GM23248 (cell line): ENCODE data around the gene RBM15. TPM values are rescaled to one million over a fixed set of nuclear protein-coding genes. Genes with fewer than 3 reads are reported as not detected.

Experiments
- DNase-seq: peaks from one replicate; pipeline ENCODE4 v3.0.0-alpha.2; 2015
- H2AFZ ChIP-seq: fragments of 200-600 bp; sonication (generic); 2 replicates; pipeline ENCODE4 v1.6.1; 2016; ENCODE audit warnings: antibody characterized with exemption
- H3F3A ChIP-seq: fragments of 200-600 bp; sonication (generic); 2 replicates; pipeline ENCODE4 v1.6.1; 2016; ENCODE audit warnings: mild to moderate bottlenecking, antibody characterized with exemption, mixed run types; ENCODE audit not compliant: insufficient read depth
- H3K27ac ChIP-seq: fragments of 200-600 bp; sonication (generic); 2 replicates; pipeline ENCODE4 v1.5.1; 2016; ENCODE audit warnings: mild to moderate bottlenecking
- H3K27me3 ChIP-seq: fragments of 200-600 bp; sonication (generic); replicated peaks from 2 replicates; pipeline ENCODE4 v1.6.1; 2016; ENCODE audit warnings: mild to moderate bottlenecking; ENCODE audit not compliant: insufficient read depth
- H3K36me3 ChIP-seq: fragments of 200-600 bp; sonication (generic); 2 replicates; pipeline ENCODE4 v1.6.1; 2016; ENCODE audit warnings: low read depth, mild to moderate bottlenecking
- H3K4me1 ChIP-seq: fragments of 200-600 bp; sonication (generic); 2 replicates; pipeline ENCODE4 v1.6.1; 2016; ENCODE audit warnings: mild to moderate bottlenecking; ENCODE audit not compliant: insufficient read depth
- H3K4me2 ChIP-seq: fragments of 200-600 bp; sonication (generic); one replicate; pipeline ENCODE4 v1.6.1; 2016; ENCODE audit warnings: mild to moderate bottlenecking; ENCODE audit not compliant: unreplicated experiment
- H3K4me3 ChIP-seq: fragments of 200-600 bp; sonication (generic); 2 replicates; pipeline ENCODE4 v1.5.1; 2016; ENCODE audit warnings: mild to moderate bottlenecking
- H3K79me2 ChIP-seq: fragments of 200-600 bp; sonication (generic); 2 replicates; pipeline ENCODE4 v1.6.1; 2016; ENCODE audit warnings: mild to moderate bottlenecking; ENCODE audit not compliant: insufficient read depth
- H3K9ac ChIP-seq: fragments of 200-600 bp; sonication (generic); 2 replicates; pipeline ENCODE4 v1.6.1; 2016; ENCODE audit warnings: mild to moderate bottlenecking
- H3K9me2 ChIP-seq: fragments of 200-600 bp; sonication (generic); 2 replicates; pipeline ENCODE4 v1.6.1; 2016; ENCODE audit warnings: mixed run types, mild to moderate bottlenecking, moderate library complexity; ENCODE audit not compliant: insufficient read depth
- H3K9me3 ChIP-seq: fragments of 200-600 bp; sonication (generic); one replicate; pipeline ENCODE4 v1.6.1; 2017; ENCODE audit warnings: low read depth
- H4K20me1 ChIP-seq: fragments of 200-600 bp; sonication (generic); 2 replicates; pipeline ENCODE4 v1.6.0; 2016; ENCODE audit not compliant: insufficient read depth
- EZH2 ChIP-seq: fragments of 200-600 bp; sonication (generic); IDR thresholded peaks from 2 replicates; pipeline ENCODE4 v1.6.1; 2018; ENCODE audit warnings: antibody characterized with exemption, mild to moderate bottlenecking; ENCODE audit not compliant: insufficient read depth, poor library complexity, severe bottlenecking
- EZH2phosphoT487 ChIP-seq: fragments of 200-600 bp; sonication (generic); IDR thresholded peaks from 2 replicates; pipeline ENCODE4 v1.6.1; 2018; ENCODE audit warnings: antibody characterized with exemption, moderate library complexity, mild to moderate bottlenecking, low read depth; ENCODE audit not compliant: insufficient read depth
- WGBS, 2 experiments: methylation state at CpG; one replicate each; pipeline ENCODE4 v1.1.6; 2015 to 2017; ENCODE audit warnings: low lambda C conversion rate in 2 of 2, low coverage in 1 of 2; ENCODE audit errors: missing lambda C conversion rate in 2 of 2; 5-methylcytosine and 5-hydroxymethylcytosine counted together
- in situ Hi-C: fragments of 300-500 bp; cut with MboI; formaldehyde crosslinking; loops from 2 replicates; pipeline ENCODE4 v1.15.0; 2020
- polyA plus RNA-seq: library from polyadenylated mRNA; unstranded; fragments of >200 nt; fragmentation: Nextera tagmentation; extraction: Ambion mirVana; gene quantifications from 2 replicates; pipeline ENCODE4 v1.2.1, GENCODE V29; 2016
- total RNA-seq: library from RNA; depleted of rRNA; stranded (reverse); fragments of >200 nt; shearing (Covaris generic); gene quantifications from 2 replicates; pipeline ENCODE4 v1.2.3, GENCODE V29; 2014; rRNA removed

The RBM15 gene, protein sequence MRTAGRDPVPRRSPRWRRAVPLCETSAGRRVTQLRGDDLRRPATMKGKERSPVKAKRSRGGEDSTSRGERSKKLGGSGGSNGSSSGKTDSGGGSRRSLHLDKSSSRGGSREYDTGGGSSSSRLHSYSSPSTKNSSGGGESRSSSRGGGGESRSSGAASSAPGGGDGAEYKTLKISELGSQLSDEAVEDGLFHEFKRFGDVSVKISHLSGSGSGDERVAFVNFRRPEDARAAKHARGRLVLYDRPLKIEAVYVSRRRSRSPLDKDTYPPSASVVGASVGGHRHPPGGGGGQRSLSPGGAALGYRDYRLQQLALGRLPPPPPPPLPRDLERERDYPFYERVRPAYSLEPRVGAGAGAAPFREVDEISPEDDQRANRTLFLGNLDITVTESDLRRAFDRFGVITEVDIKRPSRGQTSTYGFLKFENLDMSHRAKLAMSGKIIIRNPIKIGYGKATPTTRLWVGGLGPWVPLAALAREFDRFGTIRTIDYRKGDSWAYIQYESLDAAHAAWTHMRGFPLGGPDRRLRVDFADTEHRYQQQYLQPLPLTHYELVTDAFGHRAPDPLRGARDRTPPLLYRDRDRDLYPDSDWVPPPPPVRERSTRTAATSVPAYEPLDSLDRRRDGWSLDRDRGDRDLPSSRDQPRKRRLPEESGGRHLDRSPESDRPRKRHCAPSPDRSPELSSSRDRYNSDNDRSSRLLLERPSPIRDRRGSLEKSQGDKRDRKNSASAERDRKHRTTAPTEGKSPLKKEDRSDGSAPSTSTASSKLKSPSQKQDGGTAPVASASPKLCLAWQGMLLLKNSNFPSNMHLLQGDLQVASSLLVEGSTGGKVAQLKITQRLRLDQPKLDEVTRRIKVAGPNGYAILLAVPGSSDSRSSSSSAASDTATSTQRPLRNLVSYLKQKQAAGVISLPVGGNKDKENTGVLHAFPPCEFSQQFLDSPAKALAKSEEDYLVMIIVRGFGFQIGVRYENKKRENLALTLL
- 18.7 and 22.5 TPM in 2 replicates for total RNA-seq
- polyA plus RNA-seq: 6.4 and 6.6 TPM in 2 replicates

GRCh38 chr1:110338886-110339406 lies at the start of gene RBM15:
Gene RBM15, plus strand, starts transcription at chr1:110339377. Its CDS starts 29 bp downstream, at chr1:110339406.
- DNase-seq: peak; percentile 100
- peak within 1 kb of the TSS; percentile 94 for H3K9ac ChIP-seq
- H3K4me3 ChIP-seq: peak within 1 kb of the TSS; percentile 98
- H3K4me1 ChIP-seq: peaks cover 45% of the 10 kb centered on the region
- H3K9me3 ChIP-seq: no peaks in the 10 kb centered on the region
- TF ChIP-seq EZH2 (no peak), EZH2phosphoT487 (no peak)
- H3K36me3 ChIP-seq: 0 out of 2 replicates have a peak, but pooled peaks cover 17% of the 10 kb centered on the region
- no peaks in the 10 kb centered on the region for H3K27me3 ChIP-seq
- H2AFZ ChIP-seq: peak within 1 kb of the TSS; percentile 89
- H3K4me2 ChIP-seq: peak within 1 kb of the TSS; percentile 96
- peaks cover 16% of the 10 kb centered on the region; the same call in 1 of the 2 replicates for H3F3A ChIP-seq
- H3K9me2 ChIP-seq: no peaks in the 10 kb centered on the region
- H3K79me2 ChIP-seq: peaks cover 45% of the 10 kb centered on the region
- in situ Hi-C loops: no loop called here
- H4K20me1 ChIP-seq: peaks cover 7% of the 10 kb centered on the region; the same call in 1 of the 2 replicates
- WGBS, 2 experiments: 0 to 1% methylated on average over 25 of the region's 25 CpGs
- peak within 1 kb of the TSS; percentile 98 for H3K27ac ChIP-seq

- Histone ChIP-seq H3K4me3 (no peak overlapping the region), H3K79me2 (no peaks in the 10 kb centered on the region), H2AFZ (no peak overlapping the region), H3K9ac (no peak overlapping the region), H3K27ac (no peak overlapping the region), H3F3A (peaks cover 11% of the 10 kb centered on the region), H3K27me3 (no peaks in the 10 kb centered on the region), H3K9me3 (no peaks in the 10 kb centered on the region), H3K36me3 (no peaks in the 10 kb centered on the region), H3K4me2 (peak overlapping the region; percentile 26), H3K4me1 (peaks cover 29% of the 10 kb centered on the region), H3K9me2 (no peaks in the 10 kb centered on the region), H4K20me1 (no peaks in the 10 kb centered on the region)
- DNase-seq: peak; percentile 34
- 43 to 50% methylated on average over 7 of the region's 7 CpGs for WGBS, 2 experiments
- in situ Hi-C loops: no loop called here
- no peak for TF ChIP-seq EZH2
- TF ChIP-seq EZH2phosphoT487: no peak
These were observed 47.7 kb upstream of the RBM15 start for GRCh38 chr1:110291241-110292030.

DNA sequence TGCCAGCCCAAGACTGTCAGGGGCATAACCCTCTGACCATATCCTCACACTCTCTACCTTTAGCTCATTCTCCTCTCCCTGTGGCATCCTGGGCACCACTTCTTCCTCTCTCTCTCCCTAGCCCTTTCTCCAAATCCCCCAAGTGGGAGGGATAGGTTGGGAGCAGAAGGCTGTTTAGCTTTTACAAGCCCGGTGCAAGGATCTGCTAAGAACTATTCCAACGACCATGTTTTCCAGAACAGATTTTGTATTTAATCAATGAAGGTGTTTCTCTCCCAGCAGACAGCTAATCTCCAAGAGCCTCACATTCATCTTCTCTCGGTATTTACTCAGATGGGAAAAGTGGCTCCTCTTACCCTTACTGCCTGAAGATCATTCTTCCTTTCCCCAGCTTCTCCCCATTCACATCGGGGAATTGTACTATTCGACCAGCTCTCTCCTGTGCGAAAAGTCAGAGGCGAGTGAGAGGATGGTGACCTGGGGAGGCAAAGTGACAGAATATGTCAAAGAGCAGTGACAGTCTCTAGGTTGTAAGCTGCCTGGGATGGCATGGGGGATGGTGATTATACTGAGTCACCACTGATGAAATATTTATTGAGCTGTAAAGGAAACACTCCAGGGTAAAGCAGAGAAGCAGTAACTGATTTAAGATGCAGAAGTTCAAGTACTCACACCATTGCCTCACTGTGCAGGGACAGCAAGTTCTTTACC lies 47.0 kb upstream of the RBM15 start:
- H3K4me2 ChIP-seq: peak overlapping the region; percentile 26
- no peaks in the 10 kb centered on the region for H3K9me3 ChIP-seq
- H3K27ac ChIP-seq: peak overlapping the region; percentile 39
- no peaks in the 10 kb centered on the region for H3K79me2 ChIP-seq
- no peak overlapping the region for H3K4me3 ChIP-seq
- no peaks in the 10 kb centered on the region for H3K27me3 ChIP-seq
- H3F3A ChIP-seq: peaks cover 11% of the 10 kb centered on the region
- H3K9ac ChIP-seq: no peak overlapping the region
- H4K20me1 ChIP-seq: no peaks in the 10 kb centered on the region
- TF ChIP-seq EZH2 (no peak), EZH2phosphoT487 (no peak)
- H2AFZ ChIP-seq: peak overlapping the region; percentile 49
- DNase-seq: peak; percentile 81
- in situ Hi-C loops: no loop called here
- H3K36me3 ChIP-seq: no peaks in the 10 kb centered on the region
- H3K9me2 ChIP-seq: no peaks in the 10 kb centered on the region
- H3K4me1 ChIP-seq: peaks cover 30% of the 10 kb centered on the region
- WGBS, 2 experiments: 31 to 34% methylated on average over 7 of the region's 7 CpGs
